ENCODE measurements around the gene SPEM2. TPM values are rescaled to one million over a fixed set of nuclear protein-coding genes. Genes with fewer than 3 reads are reported as not detected.

Gene SPEM2
- polyA plus RNA-seq, 3 donors = not detected

GRCh38 chr17:7403727-7403976 lies 21.8 kb upstream of the SPEM2 start:
- DNase-seq (ENCODE audit: low read depth in 3 of 3, low spot score in 2 of 3) = peak in 1 of 3 donors; percentile 61

DNA sequence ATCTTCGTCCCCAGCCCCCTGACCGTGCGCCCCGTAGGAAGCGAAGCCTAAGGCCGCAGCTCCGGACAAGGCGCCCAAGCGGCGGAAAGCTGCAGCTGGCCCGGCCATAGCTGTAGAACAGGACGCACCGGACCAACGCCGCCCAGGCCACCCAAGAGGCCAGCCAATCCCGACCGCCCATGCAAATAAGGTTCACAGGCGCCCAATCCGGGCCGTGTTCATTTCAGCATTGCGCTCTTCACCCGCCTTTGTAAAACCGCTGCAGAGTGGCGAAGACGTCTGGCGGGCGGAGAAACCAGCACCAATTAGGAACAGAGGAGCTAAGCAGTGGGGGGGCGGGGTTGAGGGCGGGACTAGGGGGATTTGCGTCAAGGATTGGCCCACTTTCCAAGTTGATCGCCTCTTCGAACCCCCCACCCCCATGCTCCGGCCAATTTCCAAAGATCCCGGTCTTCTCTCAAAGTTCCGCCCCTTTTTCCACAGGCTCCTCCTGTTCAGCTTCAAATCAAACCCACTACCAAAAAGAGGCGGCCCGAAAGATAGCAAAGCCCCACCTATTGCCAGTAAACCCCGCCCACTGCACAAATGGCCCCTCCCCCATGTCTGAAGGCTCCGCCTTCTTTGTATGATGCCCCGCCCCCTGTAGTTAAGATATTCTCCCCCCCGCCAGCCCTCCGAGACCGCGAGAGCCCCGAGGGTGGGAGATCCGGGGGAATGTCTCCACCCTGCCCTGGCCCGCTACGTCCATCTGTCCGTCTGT lies 21.3 kb upstream of the SPEM2 start, which contains the start of gene TMEM256:
Gene TMEM256, minus strand, starts transcription at position 121 of the 760 bp plus-strand sequence. Its CDS starts 13 bp downstream, at position 108.
- DNase-seq (ENCODE audit: low read depth in 3 of 3, low spot score in 2 of 3) = peak; percentile 95 to 99 (median 97)

GRCh38 chr17:7404737-7405349 lies 20.6 kb upstream of the SPEM2 start:
- no peak for DNase-seq (ENCODE audit: low read depth in 3 of 3, low spot score in 2 of 3)

- no peak for DNase-seq (ENCODE audit: low read depth in 3 of 3, low spot score in 2 of 3)
These were observed 19.8 kb upstream of the SPEM2 start for GRCh38 chr17:7405350-7406234.

DNA sequence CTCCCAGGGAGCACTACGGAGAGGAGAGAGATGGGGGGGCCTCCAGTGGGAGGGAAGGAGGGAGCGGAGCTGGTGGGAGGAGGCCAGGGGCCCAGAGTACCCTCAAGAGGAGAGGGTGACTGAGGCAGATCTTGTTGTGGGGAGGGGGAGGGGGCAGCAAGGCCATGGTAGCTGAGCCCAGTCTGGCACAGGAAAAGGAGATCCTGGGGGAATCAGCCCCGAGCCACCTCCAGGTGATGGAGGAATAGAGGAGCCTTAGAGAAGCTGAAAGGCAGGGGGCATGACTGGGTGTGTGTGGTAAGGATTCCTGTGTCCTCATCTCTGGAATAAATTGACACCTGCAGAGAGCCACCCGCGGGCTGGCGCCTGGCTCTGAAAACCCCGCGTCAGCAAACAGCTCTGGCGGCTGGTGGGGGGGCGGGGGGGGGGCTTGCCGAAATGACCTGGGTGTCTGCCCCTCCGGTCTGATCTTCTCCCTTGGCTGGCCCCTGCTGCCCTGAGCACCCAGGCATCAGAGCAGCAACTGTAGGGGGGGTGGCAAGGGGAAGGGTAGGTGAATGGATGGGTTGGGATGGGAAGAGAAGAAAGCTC lies 19.1 kb upstream of the SPEM2 start:
- DNase-seq (ENCODE audit: low read depth in 3 of 3, low spot score in 2 of 3) = no peak

- DNase-seq (ENCODE audit: low read depth in 3 of 3, low spot score in 2 of 3) = no peak
These were observed 18.3 kb upstream of the SPEM2 start for GRCh38 chr17:7407082-7407481.

- no peak for DNase-seq (ENCODE audit: low read depth in 3 of 3, low spot score in 2 of 3)
These were observed 17.7 kb upstream of the SPEM2 start, which contains the start of gene NLGN2 for GRCh38 chr17:7407485-7408251. NLGN2 (plus strand) TSS chr17:7407845; CDS start chr17:7408256, 411 bp downstream.

GRCh38 chr17:7408252-7408727 lies 17.1 kb upstream of the SPEM2 start:
- no peak for DNase-seq (ENCODE audit: low read depth in 3 of 3, low spot score in 2 of 3)

GRCh38 chr17:7408863-7409262 lies 16.6 kb upstream of the SPEM2 start:
- no peak for DNase-seq (ENCODE audit: low read depth in 3 of 3, low spot score in 2 of 3)

DNA sequence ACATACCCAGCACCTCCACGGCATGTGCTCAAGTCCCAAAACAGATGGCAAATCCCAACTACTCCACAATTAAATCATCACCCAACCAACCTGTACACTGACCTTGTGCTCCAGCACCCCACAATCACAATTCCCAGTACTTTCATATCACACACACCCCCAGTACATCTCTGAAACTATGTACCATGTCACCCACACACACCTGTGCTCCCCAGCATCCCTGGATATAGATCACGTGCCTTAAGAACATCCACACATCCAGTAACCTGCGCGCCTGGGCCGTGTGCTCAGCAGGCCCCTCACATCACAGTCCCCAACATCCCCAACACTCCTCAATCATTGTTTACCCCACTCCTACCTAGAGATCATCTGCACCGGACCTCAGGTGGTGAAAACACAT lies 15.7 kb upstream of the SPEM2 start:
- DNase-seq (ENCODE audit: low read depth in 3 of 3, low spot score in 2 of 3) = no peak

GRCh38 chr17:7410634-7411426 lies 14.6 kb upstream of the SPEM2 start:
- DNase-seq (ENCODE audit: low read depth in 3 of 3, low spot score in 2 of 3) = no peak

DNA sequence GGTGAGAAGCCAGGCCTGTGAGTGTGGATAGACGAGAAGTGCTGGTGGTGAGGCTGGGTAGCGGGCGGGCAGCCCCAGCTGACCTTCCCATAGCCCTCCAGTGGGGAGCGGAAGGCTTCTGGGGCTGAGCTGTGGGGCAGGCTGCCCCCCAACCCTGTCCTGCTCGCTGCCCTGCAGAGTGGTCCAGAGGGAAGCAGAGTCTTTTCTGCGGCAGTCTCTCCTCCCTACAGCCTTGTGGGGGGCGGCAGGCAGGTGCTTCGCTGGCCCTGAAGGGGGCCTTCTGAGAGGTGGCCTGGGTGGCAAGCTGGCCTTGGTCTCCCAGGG lies 14.0 kb upstream of the SPEM2 start:
- DNase-seq (ENCODE audit: low read depth in 3 of 3, low spot score in 2 of 3) = no peak

- no peak for DNase-seq (ENCODE audit: low read depth in 3 of 3, low spot score in 2 of 3)
These were observed 11.9 kb upstream of the SPEM2 start for GRCh38 chr17:7413346-7413985.

DNA sequence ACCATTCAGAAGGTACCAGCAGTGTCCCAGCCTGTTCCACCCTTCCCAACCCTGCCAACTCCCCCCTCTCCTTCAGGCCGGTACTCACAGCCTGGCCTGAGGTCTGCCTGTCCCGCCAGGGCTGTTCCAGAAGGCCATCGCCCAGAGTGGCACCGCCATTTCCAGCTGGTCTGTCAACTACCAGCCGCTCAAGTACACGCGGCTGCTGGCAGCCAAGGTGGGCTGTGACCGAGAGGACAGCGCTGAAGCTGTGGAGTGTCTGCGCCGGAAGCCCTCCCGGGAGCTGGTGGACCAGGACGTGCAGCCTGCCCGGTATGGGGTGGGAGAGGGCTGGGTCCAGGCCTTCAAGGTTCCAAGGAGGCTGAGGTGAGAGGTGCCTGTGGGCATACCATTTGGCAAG lies 10.6 kb upstream of the SPEM2 start:
- no peak for DNase-seq (ENCODE audit: low read depth in 3 of 3, low spot score in 2 of 3)

DNA sequence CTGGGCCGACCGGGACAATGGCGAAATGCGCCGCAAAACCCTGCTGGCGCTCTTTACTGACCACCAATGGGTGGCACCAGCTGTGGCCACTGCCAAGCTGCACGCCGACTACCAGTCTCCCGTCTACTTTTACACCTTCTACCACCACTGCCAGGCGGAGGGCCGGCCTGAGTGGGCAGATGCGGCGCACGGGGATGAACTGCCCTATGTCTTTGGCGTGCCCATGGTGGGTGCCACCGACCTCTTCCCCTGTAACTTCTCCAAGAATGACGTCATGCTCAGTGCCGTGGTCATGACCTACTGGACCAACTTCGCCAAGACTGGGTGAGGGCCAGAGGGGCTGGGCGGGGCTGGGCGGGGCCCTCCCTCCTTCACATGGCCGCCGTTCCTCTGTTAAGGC lies 9.6 kb upstream of the SPEM2 start:
- DNase-seq (ENCODE audit: low read depth in 3 of 3, low spot score in 2 of 3) = no peak

GRCh38 chr17:7416323-7416722 lies 9.1 kb upstream of the SPEM2 start:
- no peak for DNase-seq (ENCODE audit: low read depth in 3 of 3, low spot score in 2 of 3)

GRCh38 chr17:7417056-7417655 lies 8.3 kb upstream of the SPEM2 start:
- no peak for DNase-seq (ENCODE audit: low read depth in 3 of 3, low spot score in 2 of 3)

DNA sequence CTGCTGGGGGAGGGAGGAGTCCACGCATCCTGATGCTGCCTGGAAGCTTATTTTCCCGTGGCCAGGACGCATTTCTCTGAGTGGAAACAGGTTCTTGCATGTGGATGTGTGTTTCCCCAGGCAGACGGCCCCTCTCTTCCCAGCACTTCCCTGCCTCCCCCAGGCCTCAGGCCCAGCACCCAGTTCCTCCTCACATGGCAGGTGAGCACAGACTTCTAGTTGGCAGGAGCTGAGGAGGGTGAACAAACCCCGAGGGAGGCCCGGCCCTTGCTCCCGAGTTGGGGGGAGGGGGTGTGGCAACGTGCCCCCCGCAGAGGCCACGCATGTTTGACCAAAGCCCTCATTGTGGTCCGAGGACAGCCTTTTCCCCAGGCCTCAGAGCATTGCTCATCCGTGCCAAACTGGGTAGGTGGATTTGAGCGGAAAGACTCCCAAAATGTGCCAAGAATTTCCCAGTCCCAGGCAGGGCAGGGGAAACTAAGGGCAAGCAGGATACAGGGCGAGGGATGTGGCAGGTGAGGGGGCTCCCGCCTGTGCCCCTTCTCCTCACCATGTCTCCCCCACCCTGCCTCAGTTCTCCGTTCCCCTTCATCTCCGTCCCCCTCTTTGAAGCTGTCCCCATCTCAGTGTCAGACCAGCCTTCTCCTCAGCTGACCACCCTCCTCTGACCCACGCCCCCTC lies 6.8 kb upstream of the SPEM2 start:
- no peak for DNase-seq (ENCODE audit: low read depth in 3 of 3, low spot score in 2 of 3)
